Cerebellar cortex (tissue), 1 donor: ENCODE results near the gene CHMP1A.

Experiments
- DNase-seq: peaks from one replicate; pipeline ENCODE4 v3.0.0-alpha.2; 2015; ENCODE audit warnings: low spot score

Gene CHMP1A

GRCh38 chr16:89605186-89605970 lies 52.1 kb downstream of the CHMP1A start:
- DNase-seq: no peak

- DNase-seq: no peak
These were observed 52.7 kb downstream of the CHMP1A start for GRCh38 chr16:89604764-89605163.

GRCh38 chr16:89602952-89603590 lies 54.4 kb downstream of the CHMP1A start:
- no peak for DNase-seq

- no peak for DNase-seq
These were observed 55.1 kb downstream of the CHMP1A start for GRCh38 chr16:89602273-89602951.

GRCh38 chr16:89601906-89602272 lies 55.6 kb downstream of the CHMP1A start:
- DNase-seq: no peak

GRCh38 chr16:89600956-89601355 lies 56.6 kb downstream of the CHMP1A start:
- DNase-seq: no peak

- no peak for DNase-seq
These were observed 57.1 kb downstream of the CHMP1A start for GRCh38 chr16:89600427-89600826.

- DNase-seq: no peak
These were observed 57.6 kb downstream of the CHMP1A start for GRCh38 chr16:89599902-89600301.

GRCh38 chr16:89599451-89599858 lies 58.1 kb downstream of the CHMP1A start:
- DNase-seq: peak; percentile 50

- no peak for DNase-seq
These were observed 59.3 kb downstream of the CHMP1A start for GRCh38 chr16:89598199-89598598.

- no peak for DNase-seq
These were observed 60.4 kb downstream of the CHMP1A start for GRCh38 chr16:89596957-89597649.

GRCh38 chr16:89596061-89596689 lies 61.3 kb downstream of the CHMP1A start:
- DNase-seq: no peak

GRCh38 chr16:89595330-89596060 lies 62.0 kb downstream of the CHMP1A start:
- DNase-seq: no peak
